ENCODE data around the gene RAMACL.

Gene RAMACL

GRCh38 chr6:166578536-166579236 is 7.8 kb downstream of the RAMACL start:
- DNase-seq (ENCODE audit: low read depth, low spot score): no peak

- no peak for DNase-seq (ENCODE audit: low read depth, low spot score)
Measured at GRCh38 chr6:166575205-166575604, 11.3 kb downstream of the RAMACL start.

GRCh38 chr6:166573511-166574216 is 12.8 kb downstream of the RAMACL start:
- no peak for DNase-seq (ENCODE audit: low read depth, low spot score)

- no peak for DNase-seq (ENCODE audit: low read depth, low spot score)
Measured at GRCh38 chr6:166572370-166573261, 13.9 kb downstream of the RAMACL start.

GRCh38 chr6:166570929-166571713 is 15.4 kb downstream of the RAMACL start:
- DNase-seq (ENCODE audit: low read depth, low spot score): no peak

- no peak for DNase-seq (ENCODE audit: low read depth, low spot score)
Measured at GRCh38 chr6:166569206-166569605, 17.3 kb downstream of the RAMACL start.

- no peak for DNase-seq (ENCODE audit: low read depth, low spot score)
Measured at GRCh38 chr6:166567813-166568212, 18.7 kb downstream of the RAMACL start.

- DNase-seq (ENCODE audit: low read depth, low spot score): no peak
Measured at GRCh38 chr6:166567107-166567506, 19.4 kb downstream of the RAMACL start.

- DNase-seq (ENCODE audit: low read depth, low spot score): no peak
Measured at GRCh38 chr6:166566026-166567011, 20.2 kb downstream of the RAMACL start.

GRCh38 chr6:166565084-166565967 is 21.2 kb downstream of the RAMACL start:
- DNase-seq (ENCODE audit: low read depth, low spot score): no peak

- DNase-seq (ENCODE audit: low read depth, low spot score): no peak
Measured at GRCh38 chr6:166563805-166564204, 22.7 kb downstream of the RAMACL start.

GRCh38 chr6:166563200-166563599 is 23.3 kb downstream of the RAMACL start:
- no peak for DNase-seq (ENCODE audit: low read depth, low spot score)

GRCh38 chr6:166562726-166563125 is 23.8 kb downstream of the RAMACL start:
- no peak for DNase-seq (ENCODE audit: low read depth, low spot score)

GRCh38 chr6:166561771-166562359 is 24.6 kb downstream of the RAMACL start:
- no peak for DNase-seq (ENCODE audit: low read depth, low spot score)

- DNase-seq (ENCODE audit: low read depth, low spot score): no peak
Measured at GRCh38 chr6:166560222-166560621, 26.3 kb downstream of the RAMACL start.

- no peak for DNase-seq (ENCODE audit: low read depth, low spot score)
Measured at GRCh38 chr6:166559662-166560061, 26.8 kb downstream of the RAMACL start.

- no peak for DNase-seq (ENCODE audit: low read depth, low spot score)
Measured at GRCh38 chr6:166559211-166559610, 27.3 kb downstream of the RAMACL start.

- no peak for DNase-seq (ENCODE audit: low read depth, low spot score)
Measured at GRCh38 chr6:166558156-166559005, 28.1 kb downstream of the RAMACL start.

All from activated CD4-positive, CD25-positive, alpha-beta regulatory T cell treated with anti-CD3 and anti-CD28 coated beads, Interleukin-2, amount 50 U/mL, for 16 hours (primary cell).